Ishikawa (cell line): ENCODE measurements around the gene GNB2.

Source experiments
- CREB1 ChIP-seq: IDR thresholded peaks from 2 replicates; pipeline ENCODE4 v1.6.1; 2012; ENCODE audit warnings: low read depth
- REST ChIP-seq: IDR thresholded peaks from 2 replicates; pipeline ENCODE4 v1.6.1; 2012; ENCODE audit warnings: low read depth, mild to moderate bottlenecking
- TCF12 ChIP-seq: IDR thresholded peaks from 2 replicates; pipeline ENCODE4 v1.6.1; 2012; ENCODE audit warnings: low read depth
- YY1 ChIP-seq: IDR thresholded peaks from 2 replicates; pipeline ENCODE4 v1.6.1; 2012; ENCODE audit warnings: low read depth

- TF ChIP-seq REST (no peak), YY1 (no peak), TCF12 (no peak), CREB1 (no peak)
Measured at GRCh38 chr7:100685631-100686145, 12.1 kb downstream of the GNB2 start.
